ENCODE measurements around the gene AZU1. TPM values are rescaled to one million over a fixed set of nuclear protein-coding genes. Genes with fewer than 3 reads are reported as not detected.

Gene AZU1
- total RNA-seq, 5 donors from 2014 or later (not counting 1 experiment from before 2014, with no cell fraction given) = 0.20 to 1.2 (median 0.38) TPM

DNA sequence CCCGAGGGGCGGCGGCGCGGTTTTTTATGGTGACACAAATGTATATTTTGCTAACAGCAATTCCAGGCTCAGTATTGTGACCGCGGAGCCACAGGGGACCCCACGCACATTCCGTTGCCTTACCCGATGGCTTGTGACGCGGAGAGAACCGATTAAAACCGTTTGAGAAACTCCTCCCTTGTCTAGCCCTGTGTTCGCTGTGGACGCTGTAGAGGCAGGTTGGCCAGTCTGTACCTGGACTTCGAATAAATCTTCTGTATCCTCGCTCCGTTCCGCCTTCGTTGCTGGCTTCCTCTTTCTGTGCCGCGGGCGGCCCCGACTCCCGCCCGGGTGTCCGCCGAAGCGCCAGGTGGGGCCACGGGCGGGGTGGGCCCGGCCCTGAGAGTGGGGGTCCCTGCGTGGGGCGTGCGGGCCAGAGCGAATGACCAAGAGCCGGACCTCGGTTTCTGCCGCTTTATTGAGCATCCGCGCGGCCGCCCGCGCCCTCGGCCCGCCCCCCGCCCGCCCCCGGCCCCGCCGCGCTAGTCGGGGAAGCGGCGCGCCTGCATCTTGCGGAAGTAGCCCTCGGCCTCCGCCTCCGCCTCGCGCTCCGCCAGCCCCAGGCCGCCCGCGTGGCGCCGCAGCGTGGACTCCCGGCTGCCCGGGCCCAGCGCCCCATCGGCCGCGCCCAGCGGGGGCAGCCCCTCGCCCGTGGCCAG, 15.4 kb upstream of the AZU1 start:
- Histone ChIP-seq H3K27ac (ENCODE audit: low read length) (no peak overlapping the region), H3K36me3 (ENCODE audit: control insufficient read depth in 2 of 2, extremely low read depth in 1 of 2, insufficient read depth in 1 of 2, low read length in 1 of 2) (peaks cover 46 to 48% of the 10 kb centered on the region in 2 donors), H3K4me3 (ENCODE audit: control insufficient read depth in 1 of 2, extremely low read depth in 1 of 2, low read length in 1 of 2) (no peak overlapping the region), H3K9me3 (no peaks in the 10 kb centered on the region), H3K4me1 (ENCODE audit: control insufficient read depth in 1 of 2, extremely low read depth in 1 of 2, insufficient read depth in 2 of 2, low read length in 2 of 2) (no peaks in the 10 kb centered on the region), H3K27me3 (replicated peaks in 1 of 2; ENCODE audit: control insufficient read depth in 2 of 2, extremely low read depth in 1 of 2, insufficient read depth in 2 of 2, low read length in 1 of 2) (no peaks in the 10 kb centered on the region)
- no peaks in the 10 kb centered on the region for H3K27me3 Mint-ChIP-seq
- no peaks in the 10 kb centered on the region for H3K9me3 Mint-ChIP-seq
- ChIA-PET POLR2A (no interaction called here), CTCF (no interaction called here)
- WGBS (ENCODE audit: insufficient coverage) = 96% methylated on average over 52 of the region's 80 CpGs
- DNase-seq (no peak), ATAC-seq (replicated peaks in 1 of 4) (peak in 1 of 4 experiments; percentile 1)
- H3K4me3 Mint-ChIP-seq = no peak overlapping the region
- H3K36me3 Mint-ChIP-seq = peaks cover 22% of the 10 kb centered on the region
- H3K4me1 Mint-ChIP-seq = peaks cover 7 to 14% (median 7%) of the 10 kb centered on the region in 3 donors
- no peak overlapping the region for H3K27ac Mint-ChIP-seq

DNA sequence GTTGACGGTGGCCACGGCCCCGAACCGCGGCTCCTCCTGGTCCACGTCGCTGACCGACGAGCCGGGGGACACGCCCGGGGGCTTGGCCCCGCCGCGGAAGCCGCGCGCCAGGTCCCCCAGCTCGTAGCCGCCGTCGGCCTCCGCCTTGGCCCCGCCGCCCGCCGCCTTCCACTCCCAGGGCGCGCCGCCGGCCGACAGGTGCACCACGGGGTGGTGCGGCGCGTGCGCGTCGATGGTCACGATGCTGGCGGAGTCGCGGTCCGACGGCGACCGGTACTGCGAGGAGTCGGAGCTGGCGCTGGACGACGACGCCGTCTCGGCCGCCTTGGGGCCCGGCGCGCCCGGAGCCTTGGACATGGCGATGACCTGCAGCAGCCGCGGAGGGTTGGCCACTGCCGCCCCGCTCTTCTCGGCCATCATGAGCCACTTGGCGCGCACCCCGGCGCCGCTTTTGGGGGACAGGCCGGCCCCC, 14.9 kb upstream of the AZU1 start:
- ATAC-seq (replicated peaks in 1 of 4) (peak in 1 of 4 experiments; percentile 4), DNase-seq (no peak)
- peaks cover 43 to 44% of the 10 kb centered on the region in 2 donors for H3K36me3 ChIP-seq (ENCODE audit: control insufficient read depth in 2 of 2, extremely low read depth in 1 of 2, insufficient read depth in 1 of 2, low read length in 1 of 2)

DNA sequence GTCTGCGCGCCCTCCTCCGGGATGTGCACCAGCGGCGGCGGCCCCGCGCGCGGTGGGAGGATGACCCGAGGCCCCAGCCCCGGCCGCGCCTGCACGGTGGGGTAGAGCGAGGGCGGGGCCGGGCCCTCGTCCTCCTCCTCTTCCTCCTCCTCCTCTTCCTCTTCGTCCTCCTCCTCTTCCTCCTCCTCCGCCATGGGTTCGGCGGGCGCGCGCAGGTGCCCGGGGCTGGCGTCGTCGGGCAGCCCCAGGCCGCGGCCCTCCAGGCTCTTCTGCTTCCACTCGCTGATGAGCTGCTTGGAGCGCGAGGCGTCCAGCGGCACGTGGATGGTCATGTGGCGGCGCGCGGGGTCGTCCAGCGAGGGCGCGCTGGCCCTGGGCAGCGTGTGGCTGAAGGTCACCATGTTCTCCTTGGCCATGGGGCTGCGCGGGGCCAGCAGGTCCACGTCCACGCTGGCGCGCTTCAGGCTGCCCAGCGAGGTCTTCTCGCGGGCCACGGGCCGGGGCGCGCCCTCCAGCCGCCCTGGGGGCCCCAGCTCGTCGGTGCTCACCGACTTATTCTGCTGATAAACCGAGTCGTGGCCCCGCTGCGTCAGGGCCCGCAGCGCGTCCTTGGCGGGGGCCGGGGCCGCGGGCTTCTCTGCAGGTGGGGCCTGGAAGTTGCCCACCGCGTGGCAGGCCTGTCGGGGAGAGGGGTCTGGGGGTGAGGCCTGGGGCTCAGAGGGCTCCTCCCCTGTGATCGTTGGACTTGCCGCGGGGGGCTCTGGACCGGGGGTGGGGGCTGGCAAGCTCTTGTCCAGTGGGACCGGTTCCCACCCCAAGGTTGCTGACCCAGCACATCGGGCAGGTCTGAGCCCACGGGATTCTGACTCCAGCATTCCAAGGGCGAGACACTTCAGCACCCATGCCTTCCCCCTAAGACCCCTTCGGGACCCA, 14.2 kb upstream of the AZU1 start:
- Histone ChIP-seq H3K36me3 (ENCODE audit: control insufficient read depth in 2 of 2, extremely low read depth in 1 of 2, insufficient read depth in 1 of 2, low read length in 1 of 2) (peaks cover 36 to 40% of the 10 kb centered on the region in 2 donors), H3K4me1 (ENCODE audit: control insufficient read depth in 1 of 2, extremely low read depth in 1 of 2, insufficient read depth in 2 of 2, low read length in 2 of 2) (no peaks in the 10 kb centered on the region), H3K4me3 (ENCODE audit: control insufficient read depth in 1 of 2, extremely low read depth in 1 of 2, low read length in 1 of 2) (no peak overlapping the region), H3K9me3 (no peaks in the 10 kb centered on the region), H3K27ac (ENCODE audit: low read length) (no peak overlapping the region), H3K27me3 (replicated peaks in 1 of 2; ENCODE audit: control insufficient read depth in 2 of 2, extremely low read depth in 1 of 2, insufficient read depth in 2 of 2, low read length in 1 of 2) (no peaks in the 10 kb centered on the region)
- no peaks in the 10 kb centered on the region for H3K9me3 Mint-ChIP-seq
- H3K36me3 Mint-ChIP-seq = peaks cover 14% of the 10 kb centered on the region
- ATAC-seq (replicated peaks in 1 of 4) = peak in 1 of 4 experiments; percentile 19
- no peak overlapping the region for H3K27ac Mint-ChIP-seq
- DNase-seq = no peak
- no peaks in the 10 kb centered on the region for H3K27me3 Mint-ChIP-seq
- 95% methylated on average over 72 of the region's 87 CpGs for WGBS (ENCODE audit: insufficient coverage)
- ChIA-PET POLR2A (no interaction called here), CTCF (no interaction called here)
- H3K4me3 Mint-ChIP-seq = no peak overlapping the region
- peaks cover 0 to 7% (median 0%) of the 10 kb centered on the region in 3 donors for H3K4me1 Mint-ChIP-seq

More for the DNA sequence above, 14.9 kb upstream of the AZU1 start:
- ChIA-PET CTCF (no interaction called here), POLR2A (no interaction called here)
- no peak overlapping the region for H3K27ac ChIP-seq (ENCODE audit: low read length)
- H3K36me3 Mint-ChIP-seq = peaks cover 17% of the 10 kb centered on the region
- H3K27me3 ChIP-seq (replicated peaks in 1 of 2; ENCODE audit: control insufficient read depth in 2 of 2, extremely low read depth in 1 of 2, insufficient read depth in 2 of 2, low read length in 1 of 2) = no peaks in the 10 kb centered on the region
- no peak overlapping the region for H3K27ac Mint-ChIP-seq
- no peaks in the 10 kb centered on the region for H3K27me3 Mint-ChIP-seq
- H3K4me1 ChIP-seq (ENCODE audit: control insufficient read depth in 1 of 2, extremely low read depth in 1 of 2, insufficient read depth in 2 of 2, low read length in 2 of 2) = no peaks in the 10 kb centered on the region
- H3K4me3 ChIP-seq (ENCODE audit: control insufficient read depth in 1 of 2, extremely low read depth in 1 of 2, low read length in 1 of 2) = no peak overlapping the region
- H3K4me3 Mint-ChIP-seq = no peak overlapping the region
- 96% methylated on average over 67 of the region's 72 CpGs for WGBS (ENCODE audit: insufficient coverage)
- no peaks in the 10 kb centered on the region for H3K9me3 ChIP-seq
- no peaks in the 10 kb centered on the region for H3K9me3 Mint-ChIP-seq
- peaks cover under 1 to 9% (median 1%) of the 10 kb centered on the region in 3 donors for H3K4me1 Mint-ChIP-seq

DNA sequence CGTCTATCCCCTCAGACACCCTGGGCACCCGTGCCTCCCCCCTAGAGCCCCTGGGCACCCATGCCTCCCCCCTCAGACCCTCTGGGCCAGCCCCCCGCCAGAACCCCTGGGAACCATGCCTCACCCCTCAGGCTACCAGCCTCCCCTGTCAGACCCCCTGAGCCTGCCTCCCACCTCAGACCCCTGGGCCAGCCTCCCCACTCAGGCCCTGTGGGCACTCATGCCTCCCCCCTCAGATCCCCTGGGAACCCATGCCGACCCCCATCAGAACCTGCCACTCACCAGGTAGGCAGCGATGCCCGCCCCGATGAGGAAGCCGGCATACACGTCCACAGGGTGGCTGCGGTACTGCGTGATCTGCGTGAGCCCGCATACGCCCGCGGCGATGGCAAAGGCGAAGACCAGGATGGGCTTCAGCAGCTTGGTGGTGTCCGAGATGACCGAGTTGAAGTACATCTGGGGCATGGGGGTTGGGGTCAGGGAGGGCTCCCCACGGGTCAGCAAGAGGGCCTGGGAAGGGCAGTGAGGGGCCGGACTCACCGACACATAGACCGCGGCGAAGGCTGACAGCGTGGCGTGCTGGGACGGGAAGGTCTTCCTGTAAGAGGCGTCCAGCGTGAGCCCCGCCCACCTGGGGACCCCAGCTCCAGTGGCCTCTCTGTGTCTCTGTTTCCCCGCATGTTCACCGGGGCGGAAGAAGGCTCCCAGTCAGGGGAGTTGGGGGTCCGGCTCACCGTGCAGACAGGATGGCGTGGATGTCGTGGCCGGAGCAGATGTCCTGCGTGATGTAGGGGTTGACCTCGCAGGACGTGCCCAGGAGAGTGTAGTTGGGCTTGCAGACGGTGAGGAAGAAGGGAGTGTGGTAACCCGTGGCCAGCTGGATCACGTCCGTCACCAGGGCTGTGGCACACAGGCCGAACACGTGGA, 13.2 kb upstream of the AZU1 start:
- Mint-ChIP-seq H3K27me3 (no peaks in the 10 kb centered on the region), H3K4me1 (peaks cover 0 to 7% (median 0%) of the 10 kb centered on the region in 3 donors), H3K9me3 (no peaks in the 10 kb centered on the region), H3K4me3 (no peak overlapping the region), H3K27ac (no peak overlapping the region), H3K36me3 (peaks cover 14% of the 10 kb centered on the region)
- Histone ChIP-seq H3K36me3 (ENCODE audit: control insufficient read depth in 2 of 2, extremely low read depth in 1 of 2, insufficient read depth in 1 of 2, low read length in 1 of 2) (peaks cover 27 to 39% of the 10 kb centered on the region in 2 donors), H3K27me3 (replicated peaks in 1 of 2; ENCODE audit: control insufficient read depth in 2 of 2, extremely low read depth in 1 of 2, insufficient read depth in 2 of 2, low read length in 1 of 2) (no peaks in the 10 kb centered on the region), H3K9me3 (no peaks in the 10 kb centered on the region), H3K4me3 (ENCODE audit: control insufficient read depth in 1 of 2, extremely low read depth in 1 of 2, low read length in 1 of 2) (no peak overlapping the region), H3K27ac (ENCODE audit: low read length) (no peak overlapping the region), H3K4me1 (ENCODE audit: control insufficient read depth in 1 of 2, extremely low read depth in 1 of 2, insufficient read depth in 2 of 2, low read length in 2 of 2) (no peaks in the 10 kb centered on the region)
- ChIA-PET POLR2A (no interaction called here), CTCF (no interaction called here)
- DNase-seq (no peak), ATAC-seq (replicated peaks in 1 of 4) (peak in 2 of 4 experiments; percentile 7 to 12)
- WGBS (ENCODE audit: insufficient coverage) = 93% methylated on average over 45 of the region's 49 CpGs

DNA sequence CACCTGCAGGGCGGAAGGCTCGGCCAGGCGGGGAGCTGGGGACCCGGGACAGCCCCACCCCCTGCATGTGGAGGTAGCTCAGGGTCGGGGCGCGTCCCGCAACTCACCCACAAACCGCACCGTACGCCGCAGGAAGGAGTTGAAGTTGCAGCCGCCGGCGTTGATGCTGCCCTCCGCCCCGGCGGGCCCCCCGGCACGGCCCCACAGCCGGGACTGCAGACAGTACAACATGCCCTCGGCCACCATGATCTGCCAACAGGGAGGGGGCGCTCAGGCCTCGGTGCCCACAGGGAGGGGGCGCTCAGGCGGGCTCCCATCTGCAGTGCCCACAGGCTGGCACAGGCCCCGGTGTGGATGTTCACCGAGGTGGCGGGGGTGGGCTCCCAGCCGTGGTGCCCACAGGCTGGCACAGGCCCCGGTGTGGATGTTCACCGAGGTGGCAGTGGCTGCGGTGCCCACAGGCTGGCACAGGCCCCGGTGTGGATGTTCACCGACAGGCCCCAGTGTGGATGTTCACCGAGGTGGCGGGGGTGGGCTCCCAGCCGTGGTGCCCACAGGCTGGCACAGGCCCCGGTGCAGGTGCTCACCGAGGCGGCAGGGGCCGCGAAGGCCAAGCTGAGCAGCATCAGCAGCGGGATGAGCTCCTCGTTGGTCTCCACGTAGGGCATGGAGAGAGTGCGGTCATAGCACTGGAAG, 12.4 kb upstream of the AZU1 start:
- ChIA-PET POLR2A (no interaction called here), CTCF (no interaction called here)
- 96% methylated on average over 36 of the region's 47 CpGs for WGBS (ENCODE audit: insufficient coverage)
- DNase-seq (no peak), ATAC-seq (replicated peaks in 1 of 4) (peak in 3 of 4 experiments; percentile 13 to 21 (median 19))
- Histone ChIP-seq H3K4me3 (ENCODE audit: control insufficient read depth in 1 of 2, extremely low read depth in 1 of 2, low read length in 1 of 2) (no peak overlapping the region), H3K36me3 (ENCODE audit: control insufficient read depth in 2 of 2, extremely low read depth in 1 of 2, insufficient read depth in 1 of 2, low read length in 1 of 2) (peaks cover 19 to 31% of the 10 kb centered on the region in 2 donors), H3K27me3 (replicated peaks in 1 of 2; ENCODE audit: control insufficient read depth in 2 of 2, extremely low read depth in 1 of 2, insufficient read depth in 2 of 2, low read length in 1 of 2) (no peaks in the 10 kb centered on the region), H3K9me3 (no peaks in the 10 kb centered on the region), H3K4me1 (ENCODE audit: control insufficient read depth in 1 of 2, extremely low read depth in 1 of 2, insufficient read depth in 2 of 2, low read length in 2 of 2) (no peaks in the 10 kb centered on the region), H3K27ac (ENCODE audit: low read length) (no peak overlapping the region)
- Mint-ChIP-seq H3K36me3 (peaks cover 14% of the 10 kb centered on the region), H3K27ac (no peak overlapping the region), H3K4me3 (no peak overlapping the region), H3K27me3 (no peaks in the 10 kb centered on the region), H3K9me3 (no peaks in the 10 kb centered on the region), H3K4me1 (peaks cover 0 to 7% (median 0%) of the 10 kb centered on the region in 3 donors)
